ENCODE results near the gene SDCCAG8. TPM values are rescaled to one million over a fixed set of nuclear protein-coding genes. Genes with fewer than 3 reads are reported as not detected.

The SDCCAG8 gene
- total RNA-seq, 1 donor from 2014 or later, result 21.4 TPM

DNA sequence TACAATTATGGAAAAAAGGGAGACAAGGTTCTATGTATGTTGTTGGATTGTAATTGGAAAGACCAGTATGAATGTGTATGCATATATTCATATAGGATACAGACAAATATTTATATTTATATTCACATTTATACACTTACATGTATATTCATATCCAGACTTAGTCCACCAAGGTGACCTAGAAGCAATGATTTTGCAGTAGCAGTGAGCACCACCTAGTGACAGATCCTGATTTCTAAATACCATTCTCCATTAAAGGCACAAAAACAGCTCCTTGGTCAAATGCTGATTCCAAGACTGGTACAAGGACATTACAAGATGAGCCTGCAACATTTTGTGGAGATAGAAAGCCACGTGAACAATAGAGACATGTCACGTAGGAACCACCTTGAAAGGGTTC, 153.4 kb downstream of the SDCCAG8 start:
- intact Hi-C loops (cut with micrococcal nuclease), result no loop called here
- H3K27me3 ChIP-seq (ENCODE audit: low read depth), result no peaks in the 10 kb centered on the region
- no peak for DNase-seq
- TF ChIP-seq CTCF (IDR thresholded peaks at IDR 0.05; ENCODE audit: borderline replicate concordance), result no peak
- H3K27ac ChIP-seq (replicated peaks), result no peak overlapping the region
- H3K36me3 ChIP-seq, result peaks cover 3% of the 10 kb centered on the region
- no peaks in the 10 kb centered on the region for H3K4me1 ChIP-seq
- no peaks in the 10 kb centered on the region for H3K9me3 ChIP-seq (replicated peaks)
- H3K4me3 ChIP-seq, result no peak overlapping the region

- Histone ChIP-seq H3K4me1 (no peaks in the 10 kb centered on the region), H3K27me3 (ENCODE audit: low read depth) (no peaks in the 10 kb centered on the region), H3K36me3 (peaks cover 11% of the 10 kb centered on the region), H3K4me3 (no peak overlapping the region), H3K27ac (replicated peaks) (no peak overlapping the region), H3K9me3 (replicated peaks) (no peaks in the 10 kb centered on the region)
- intact Hi-C loops (cut with micrococcal nuclease), result no loop called here
- TF ChIP-seq CTCF (IDR thresholded peaks at IDR 0.05; ENCODE audit: borderline replicate concordance), result no peak
- no peak for DNase-seq
Observed at GRCh38 chr1:243411472-243411871, 155.6 kb downstream of the SDCCAG8 start.

- Histone ChIP-seq H3K27ac (replicated peaks) (no peak overlapping the region), H3K4me1 (no peaks in the 10 kb centered on the region), H3K9me3 (replicated peaks) (no peaks in the 10 kb centered on the region), H3K4me3 (no peak overlapping the region), H3K27me3 (ENCODE audit: low read depth) (no peaks in the 10 kb centered on the region), H3K36me3 (peaks cover 26% of the 10 kb centered on the region)
- TF ChIP-seq CTCF (IDR thresholded peaks at IDR 0.05; ENCODE audit: borderline replicate concordance), result no peak
- no peak for DNase-seq
- intact Hi-C loops (cut with micrococcal nuclease), result no loop called here
Observed at GRCh38 chr1:243413431-243414151, 157.8 kb downstream of the SDCCAG8 start.

DNA sequence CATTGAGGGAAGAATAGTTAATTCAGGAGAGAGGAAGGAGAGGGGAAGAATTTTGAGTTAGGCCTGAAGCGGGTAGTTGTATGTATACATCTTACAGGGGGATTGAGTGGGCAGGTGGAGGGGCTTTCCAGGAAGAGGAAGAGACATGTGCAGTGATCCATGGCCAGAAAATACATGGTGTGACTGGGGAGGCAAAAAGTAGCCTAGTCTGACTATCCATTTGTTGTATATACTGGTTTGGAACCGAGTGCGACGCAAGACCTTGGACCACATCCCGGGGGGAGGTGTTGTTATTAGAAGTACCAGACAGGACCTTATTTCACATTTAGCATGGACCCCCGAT, 158.3 kb downstream of the SDCCAG8 start:
- intact Hi-C loops (cut with micrococcal nuclease), result no loop called here
- DNase-seq, result no peak
- Histone ChIP-seq H3K27me3 (ENCODE audit: low read depth) (no peaks in the 10 kb centered on the region), H3K9me3 (replicated peaks) (no peaks in the 10 kb centered on the region), H3K36me3 (peaks cover 26% of the 10 kb centered on the region), H3K4me1 (no peaks in the 10 kb centered on the region), H3K4me3 (no peak overlapping the region), H3K27ac (replicated peaks) (no peak overlapping the region)
- TF ChIP-seq CTCF (IDR thresholded peaks at IDR 0.05; ENCODE audit: borderline replicate concordance), result no peak

- Histone ChIP-seq H3K4me1 (no peaks in the 10 kb centered on the region), H3K27ac (replicated peaks) (no peak overlapping the region), H3K27me3 (ENCODE audit: low read depth) (no peaks in the 10 kb centered on the region), H3K4me3 (no peak overlapping the region), H3K9me3 (replicated peaks) (no peaks in the 10 kb centered on the region), H3K36me3 (peaks cover 26% of the 10 kb centered on the region)
- DNase-seq, result no peak
- intact Hi-C loops (cut with micrococcal nuclease), result no loop called here
- TF ChIP-seq CTCF (IDR thresholded peaks at IDR 0.05; ENCODE audit: borderline replicate concordance), result no peak
Observed at GRCh38 chr1:243415663-243416408, 160.0 kb downstream of the SDCCAG8 start.
